Right lobe of liver (tissue), 4 donors: Measurements from ENCODE around the gene PLEKHA5.

Source experiments
- CTCF ChIP-seq, 4 donors: fragments of 200-600 bp in 3 of 4; fragments of 450-650 bp in 1 of 4; IDR thresholded peaks; one replicate each; pipeline versions ENCODE4 v1.5.1 to v1.8.0; 2016 to 2022; ENCODE audit warnings: antibody characterized with exemption in 4 of 4, mild to moderate bottlenecking in 2 of 4
- POLR2A ChIP-seq: fragments of 450-650 bp; IDR thresholded peaks from one replicate; pipeline ENCODE4 v1.6.1; 2017; ENCODE audit warnings: antibody characterized with exemption, mild to moderate bottlenecking
- donor health status: DM: no; HTN: no; CAD: no.
- donor health status: DM: no; HTN: no; CAD: no.
- donor health status: DM: no; HTN: yes; CAD: no.

GRCh38 chr12:19402743-19403431 is 273.4 kb downstream of the PLEKHA5 start:
- TF ChIP-seq POLR2A (no peak), CTCF (IDR thresholded peaks at IDR 0.05) (no peak)
